Middle frontal gyrus (tissue), 1 donor: ENCODE data around the gene RNU6-9.

ENCODE experiments used
- DNase-seq: peaks from one replicate; pipeline ENCODE4 v3.0.0-alpha.2; 2015; ENCODE audit warnings: low spot score; ENCODE audit errors: extremely low spot score

Gene RNU6-9

GRCh38 chr19:861756-862580, 31.3 kb upstream of the RNU6-9 start:
- DNase-seq: no peak

GRCh38 chr19:862581-863314, 30.5 kb upstream of the RNU6-9 start:
- no peak for DNase-seq

DNA sequence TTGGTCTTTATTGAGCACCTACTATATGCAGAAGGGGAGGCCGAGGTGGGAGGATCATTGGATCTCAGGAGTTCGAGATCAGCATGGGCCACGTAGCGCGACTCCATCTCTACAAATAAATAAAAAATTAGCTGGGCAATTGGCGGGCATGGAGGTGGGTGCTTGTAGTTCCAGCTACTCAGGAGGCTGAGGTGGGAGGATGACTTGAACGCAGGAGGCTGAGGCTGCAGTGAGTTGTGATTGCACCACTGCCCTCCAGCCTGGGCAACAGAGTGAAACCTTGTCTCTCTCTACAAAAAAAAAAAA, 30.0 kb upstream of the RNU6-9 start:
- DNase-seq: no peak

GRCh38 chr19:866769-867300, 26.4 kb upstream of the RNU6-9 start:
- no peak for DNase-seq

DNA sequence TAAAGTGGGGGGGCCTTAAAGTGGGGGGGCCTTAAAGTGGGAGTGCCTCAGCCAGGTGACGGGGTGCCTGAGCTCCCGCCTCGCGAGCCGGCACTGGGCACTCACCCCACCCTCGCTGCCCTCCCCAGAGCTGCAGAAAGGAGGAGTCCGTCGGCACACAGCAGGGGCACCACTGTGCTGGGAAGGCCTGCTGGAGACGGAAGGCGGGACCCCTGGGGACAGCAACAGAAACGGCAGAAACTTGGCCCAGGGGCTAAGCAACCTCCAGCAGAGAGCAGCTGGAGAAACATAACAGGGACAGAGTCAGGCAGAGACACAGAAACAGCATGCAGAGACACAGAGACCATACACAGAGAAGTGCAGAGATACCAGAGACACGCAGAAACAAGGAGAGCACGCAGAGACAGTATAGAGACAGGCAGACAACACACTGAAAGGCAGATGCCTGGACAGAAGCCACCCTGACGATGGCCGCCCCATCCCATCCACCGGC, 25.9 kb upstream of the RNU6-9 start:
- no peak for DNase-seq

DNA sequence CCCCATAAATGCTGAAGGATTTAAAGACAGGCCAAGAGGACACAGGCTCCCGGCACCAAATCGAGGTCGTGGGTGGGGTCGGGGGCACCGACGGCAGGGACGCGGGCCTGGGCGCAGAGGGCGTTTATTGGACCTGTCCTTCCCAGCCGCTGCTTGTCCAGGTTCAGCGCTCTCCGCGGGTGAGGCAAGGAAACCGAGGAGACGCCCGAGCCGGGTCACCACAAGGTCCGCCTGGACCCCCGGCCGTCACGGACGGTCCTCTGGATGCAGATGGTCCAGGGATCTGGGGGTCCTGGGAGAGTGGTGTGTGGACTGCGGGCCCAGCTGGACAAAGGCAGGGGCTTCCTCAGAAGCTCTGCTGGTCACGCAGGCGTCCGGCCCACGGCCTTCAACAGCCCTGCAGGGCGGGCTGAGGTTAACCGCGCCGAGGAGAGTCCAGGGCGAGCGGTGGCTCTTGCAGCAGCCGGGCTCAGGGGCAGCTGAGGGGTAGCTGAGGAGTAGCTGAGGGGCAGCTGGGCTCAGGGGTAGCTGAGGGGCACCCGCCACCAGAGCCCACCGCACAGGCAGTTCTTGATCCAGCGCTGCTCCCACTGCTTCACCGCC, 25.3 kb upstream of the RNU6-9 start:
- no peak for DNase-seq

- DNase-seq: no peak
These were observed 24.6 kb upstream of the RNU6-9 start for GRCh38 chr19:868458-869244.

DNA sequence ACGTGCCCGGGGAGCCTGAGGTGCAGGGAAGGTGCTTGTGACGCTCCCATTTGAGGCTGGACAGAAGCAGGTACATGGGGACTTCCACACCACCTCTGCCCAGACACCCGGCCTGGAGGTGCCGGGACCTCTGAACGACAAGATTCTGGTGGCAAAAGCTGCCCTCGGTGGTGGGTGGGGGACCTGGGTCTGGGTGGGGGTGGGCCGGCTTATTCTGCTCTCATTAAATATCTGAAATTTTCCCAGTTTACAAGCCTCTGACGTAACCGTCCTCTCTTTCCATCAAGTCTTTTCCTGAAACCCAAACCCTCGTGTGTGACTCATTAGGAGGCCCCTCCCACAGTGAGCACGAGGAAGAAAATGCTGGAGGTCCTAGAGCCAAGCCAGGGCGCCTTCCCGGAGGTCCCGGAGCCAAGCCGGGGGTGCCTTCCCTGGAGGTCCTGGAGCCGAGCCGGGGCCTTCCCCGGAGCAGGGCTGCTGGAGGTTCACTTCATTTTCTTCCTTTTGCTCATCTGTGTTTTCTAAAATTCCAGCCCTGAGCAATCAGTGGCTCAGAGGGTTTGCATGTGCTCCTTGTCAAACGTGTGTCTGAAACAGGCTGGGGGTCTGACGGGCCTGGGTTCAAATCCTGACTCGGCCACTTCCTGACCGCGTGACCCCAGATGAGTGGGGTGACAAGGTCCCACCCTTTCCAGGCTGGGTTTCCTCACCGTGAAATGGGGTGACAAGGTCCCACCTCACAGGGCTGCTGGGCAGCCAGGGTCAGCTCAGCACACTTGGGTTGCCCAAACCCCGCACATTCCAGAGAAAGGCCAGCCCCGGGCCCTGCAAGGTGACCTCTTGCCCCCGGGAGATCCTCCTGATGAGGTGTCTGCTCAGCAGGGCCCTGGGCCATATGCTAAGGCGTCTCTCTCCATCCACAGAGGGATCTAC, 23.8 kb upstream of the RNU6-9 start:
- DNase-seq: no peak

- no peak for DNase-seq
These were observed 23.0 kb upstream of the RNU6-9 start for GRCh38 chr19:870314-870713.

DNA sequence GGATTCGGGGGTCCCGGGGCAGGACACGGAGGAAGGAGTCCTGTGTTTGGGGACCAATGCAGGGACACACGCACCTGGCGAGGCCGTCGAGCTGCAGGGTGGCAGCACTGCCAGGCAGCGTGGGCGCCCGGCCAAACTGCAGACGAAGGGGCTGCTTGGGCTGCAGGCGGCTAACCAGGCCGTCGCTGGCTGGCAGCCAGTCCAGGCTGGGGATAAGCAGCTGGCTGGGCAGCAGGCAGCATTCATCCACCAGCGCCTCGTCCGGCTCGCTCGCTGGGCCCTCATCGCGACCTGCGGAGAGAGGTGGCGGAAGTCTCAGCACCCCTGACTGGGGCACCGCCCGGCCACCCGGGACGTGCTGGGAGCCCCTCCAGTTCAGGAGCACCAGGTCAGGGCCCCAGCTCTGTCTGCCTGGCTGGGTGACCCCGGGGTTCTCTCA, 22.3 kb upstream of the RNU6-9 start:
- DNase-seq: no peak

GRCh38 chr19:871446-872265, 21.6 kb upstream of the RNU6-9 start:
- no peak for DNase-seq

- no peak for DNase-seq
These were observed 20.9 kb upstream of the RNU6-9 start for GRCh38 chr19:872266-872951.

- DNase-seq: no peak
These were observed 20.2 kb upstream of the RNU6-9 start for GRCh38 chr19:873084-873483.

DNA sequence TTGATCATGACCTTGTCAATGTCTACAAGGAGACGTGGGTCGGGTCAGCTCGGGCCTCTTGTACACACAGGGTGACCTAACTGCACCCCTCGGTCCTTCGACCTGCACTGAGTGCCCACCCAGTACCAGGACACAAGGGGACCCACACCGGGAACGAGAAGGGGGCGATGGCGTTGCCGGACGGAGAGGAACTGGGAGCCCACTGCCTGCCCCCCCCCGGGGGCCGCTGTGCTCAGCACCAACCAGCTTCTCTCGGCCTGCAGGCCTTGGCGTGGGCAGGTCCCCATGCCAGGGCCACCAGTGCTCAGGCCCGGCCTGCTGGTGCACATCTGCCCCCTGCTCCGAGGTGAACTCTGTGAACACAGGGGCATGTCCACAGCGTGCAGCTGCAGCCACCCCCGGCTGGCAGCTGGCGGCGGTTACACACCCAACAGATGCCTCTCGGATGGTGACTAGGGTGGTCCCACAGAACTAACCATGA, 19.7 kb upstream of the RNU6-9 start:
- no peak for DNase-seq

DNA sequence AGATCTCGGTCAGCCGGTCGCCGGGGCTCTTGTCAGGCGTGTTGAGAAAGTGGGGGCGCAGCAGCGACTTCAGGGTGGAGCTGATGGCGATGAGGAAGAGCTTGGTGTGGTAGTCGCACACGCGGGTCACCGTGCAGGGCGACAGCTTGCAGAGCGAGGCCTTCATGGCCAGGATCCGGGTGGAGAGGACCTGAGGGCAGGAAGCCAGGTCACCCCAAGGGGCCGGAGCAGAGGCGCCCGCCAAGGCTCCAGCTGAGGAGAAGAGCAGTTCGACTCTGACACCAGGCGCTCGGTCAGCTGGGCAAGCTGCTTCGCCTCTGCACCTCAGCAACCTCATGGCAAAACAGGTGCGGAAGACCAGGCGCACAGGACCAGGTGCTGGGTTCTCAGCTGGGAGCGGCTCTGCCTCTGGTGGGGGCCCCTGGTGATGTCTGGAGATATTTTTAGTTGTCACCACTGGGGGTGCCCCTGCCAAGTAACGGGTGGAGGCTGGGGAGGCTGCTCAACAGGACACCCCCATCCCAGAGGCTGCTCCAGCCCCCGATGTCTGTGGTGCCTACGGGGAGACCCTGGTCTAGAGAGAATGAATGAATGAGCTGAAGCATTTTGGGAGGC, 17.9 kb upstream of the RNU6-9 start:
- DNase-seq: no peak

DNA sequence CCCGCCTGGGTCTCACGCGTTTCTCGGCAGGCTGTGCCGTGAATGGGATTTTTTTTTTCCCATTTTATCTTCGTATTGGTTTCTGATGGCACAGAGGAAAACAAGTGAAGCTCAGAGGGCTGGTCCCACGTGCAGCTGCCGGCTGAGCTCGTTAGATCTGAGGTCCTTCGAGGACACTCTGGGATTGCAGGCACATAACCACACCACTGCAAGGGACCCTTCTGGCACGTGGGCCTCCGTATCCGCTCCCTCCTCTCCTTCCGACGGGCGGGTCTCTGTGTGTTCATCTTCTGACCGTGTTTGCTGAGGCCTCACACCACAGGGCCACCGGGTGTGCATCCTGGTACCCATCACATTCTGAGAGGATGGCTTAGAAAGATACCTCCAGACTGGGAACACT, 17.2 kb upstream of the RNU6-9 start:
- DNase-seq: no peak

DNA sequence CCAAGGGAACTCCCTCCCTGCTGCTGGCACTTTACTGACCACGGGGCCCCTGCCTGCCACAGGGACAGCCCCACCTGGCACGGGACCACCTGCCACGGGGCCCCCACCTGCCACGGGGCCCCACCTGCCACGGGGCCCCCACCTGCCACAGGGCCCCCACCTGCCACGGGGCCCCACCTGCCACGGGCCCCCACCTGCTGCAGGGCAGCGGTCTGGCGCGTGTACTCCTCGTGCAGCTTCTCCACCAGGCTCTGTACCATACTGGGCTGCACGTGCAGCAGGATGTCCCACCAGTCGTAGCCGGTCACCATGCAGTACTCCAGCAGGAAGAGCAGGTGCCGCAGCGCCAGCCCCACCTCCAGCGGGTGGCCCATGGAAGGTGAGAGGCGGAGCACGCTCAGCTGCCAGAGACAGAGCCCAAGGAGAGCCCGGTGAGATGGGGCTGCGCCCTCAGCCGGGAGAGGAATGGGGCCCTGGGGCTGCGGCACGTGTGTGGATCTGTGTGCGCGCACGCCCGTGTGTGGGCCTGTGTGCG, 16.4 kb upstream of the RNU6-9 start:
- no peak for DNase-seq
